HG03095 (cell line): ENCODE results near the gene TMED7.
A peak's percentile ranks its signal among the peaks of the same experiment; 100 is the strongest.
"Not testable (repeated sequence)": the region's sequence is repeated elsewhere in the genome, so short reads cannot be mapped to it uniquely, and the experiment has no call there.

Experiments used
- ATAC-seq: cut with Tn5 transposase; IDR thresholded peaks from one replicate; pipeline ENCODE4 v1.9.1; 2021; ENCODE audit warnings: moderate library complexity; ENCODE audit not compliant: unreplicated experiment

TMED7 gene

DNA sequence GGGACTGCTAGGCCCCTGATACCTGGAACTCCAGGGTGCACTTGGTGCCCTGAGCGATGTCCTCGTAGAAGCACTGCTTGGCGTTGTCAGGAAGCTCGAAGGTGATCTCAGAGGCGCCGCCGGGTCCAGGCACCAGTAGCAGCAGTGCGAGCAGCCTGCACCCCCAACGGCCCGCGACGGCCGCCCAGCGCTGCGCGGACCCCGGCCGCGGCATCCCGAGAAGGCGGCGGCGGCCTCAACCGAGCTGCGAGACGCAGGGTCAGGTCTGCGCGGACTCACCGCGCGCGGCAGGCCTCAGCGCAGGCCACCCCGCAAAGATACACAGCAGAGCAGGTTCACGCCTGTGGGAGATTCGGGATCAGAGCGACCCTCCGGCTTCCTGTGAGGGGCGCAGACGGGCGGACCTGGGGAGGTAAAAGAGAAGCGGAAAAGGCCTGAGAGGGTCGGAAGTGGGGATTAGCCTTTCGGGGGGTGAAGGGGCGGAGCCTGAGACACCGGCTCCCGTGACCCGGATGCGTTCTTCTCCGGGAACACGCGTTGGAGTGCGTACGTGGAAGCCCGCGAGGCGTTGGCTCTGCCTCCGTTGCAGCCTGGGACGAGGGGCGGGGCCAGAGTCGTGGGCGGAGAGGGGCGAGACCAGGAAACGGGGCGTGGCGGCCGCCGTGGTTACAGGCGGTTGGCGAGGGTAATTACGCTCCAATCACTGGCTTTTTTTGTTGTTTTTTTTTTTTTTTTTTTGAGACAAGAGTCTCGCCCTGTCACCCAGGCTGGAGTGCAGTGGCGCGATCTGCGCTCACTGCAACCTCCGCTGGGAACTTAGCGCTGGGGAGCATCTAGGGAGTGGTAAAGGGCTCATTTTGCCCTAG, at the start of gene TMED7:
Gene TMED7 (minus strand): TSS at position 458 of the 866 bp plus-strand sequence. CDS start 244 bp downstream, at position 214.
- ATAC-seq: peak; percentile 89

GRCh38 chr5:115674782-115675181, 48.9 kb upstream of the TMED7 start:
- not testable (repeated sequence) for ATAC-seq

- ATAC-seq: no peak
These were observed 47.8 kb upstream of the TMED7 start for GRCh38 chr5:115673596-115673995.

DNA sequence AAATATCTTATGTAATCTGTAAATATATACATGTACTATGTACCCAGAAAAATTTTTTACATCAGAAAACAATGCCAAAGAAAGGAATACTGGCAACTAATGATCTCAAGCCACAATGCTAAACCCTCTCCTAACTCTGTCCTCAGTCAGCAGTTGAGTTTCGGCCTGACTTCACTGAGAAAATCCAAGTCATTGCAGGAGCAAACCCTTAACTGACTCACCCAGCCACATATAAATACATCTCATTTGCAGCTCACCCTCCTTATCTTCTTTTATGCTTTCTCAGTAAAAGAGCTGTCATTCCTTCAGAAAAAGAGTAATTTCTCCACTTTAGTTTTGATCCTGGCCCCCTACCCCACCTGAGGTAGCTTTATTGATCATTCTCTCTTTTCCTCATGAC, 46.1 kb upstream of the TMED7 start:
- no peak for ATAC-seq

- no peak for ATAC-seq
These were observed 40.2 kb upstream of the TMED7 start for GRCh38 chr5:115666023-115666422.

DNA sequence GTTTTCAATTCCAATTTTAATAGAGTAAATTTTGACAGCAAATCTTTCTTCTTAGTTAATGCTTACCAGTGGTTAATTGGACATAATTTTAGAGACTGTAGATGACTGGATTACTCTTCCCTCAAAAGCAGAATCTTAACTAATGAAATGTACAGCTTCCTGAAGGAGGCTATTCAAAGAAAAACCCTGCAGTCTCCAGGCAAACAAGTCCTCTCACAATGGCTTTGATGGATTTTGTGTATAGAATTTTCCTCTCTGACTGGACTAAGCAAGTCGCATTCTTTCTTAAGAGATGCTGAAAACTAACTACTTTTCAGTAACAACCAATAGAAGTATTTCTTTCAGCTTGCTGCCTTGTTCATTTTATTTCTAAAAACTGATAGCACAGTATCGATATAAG, 35.7 kb upstream of the TMED7 start:
- no peak for ATAC-seq

DNA sequence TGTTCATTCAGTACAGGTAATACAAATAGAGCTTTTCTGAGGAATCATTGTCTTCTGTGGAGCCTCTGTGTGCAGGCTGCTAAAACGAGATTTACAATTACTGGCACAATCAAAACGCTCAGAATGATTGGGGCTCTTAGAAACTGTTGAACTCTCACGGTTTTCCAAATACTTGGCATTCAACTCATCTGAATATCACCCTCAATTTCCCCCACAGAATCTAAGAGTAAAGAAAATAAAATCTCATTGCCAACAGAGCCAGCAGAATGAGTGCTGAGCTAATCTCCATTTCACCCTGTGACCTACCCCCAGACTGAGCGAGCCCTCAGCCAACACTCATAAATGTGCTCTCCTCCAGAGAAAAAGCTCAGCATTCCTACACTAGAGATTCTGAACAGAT, 35.3 kb upstream of the TMED7 start:
- ATAC-seq: no peak

- no peak for ATAC-seq
These were observed 32.0 kb upstream of the TMED7 start for GRCh38 chr5:115657881-115658233.

DNA sequence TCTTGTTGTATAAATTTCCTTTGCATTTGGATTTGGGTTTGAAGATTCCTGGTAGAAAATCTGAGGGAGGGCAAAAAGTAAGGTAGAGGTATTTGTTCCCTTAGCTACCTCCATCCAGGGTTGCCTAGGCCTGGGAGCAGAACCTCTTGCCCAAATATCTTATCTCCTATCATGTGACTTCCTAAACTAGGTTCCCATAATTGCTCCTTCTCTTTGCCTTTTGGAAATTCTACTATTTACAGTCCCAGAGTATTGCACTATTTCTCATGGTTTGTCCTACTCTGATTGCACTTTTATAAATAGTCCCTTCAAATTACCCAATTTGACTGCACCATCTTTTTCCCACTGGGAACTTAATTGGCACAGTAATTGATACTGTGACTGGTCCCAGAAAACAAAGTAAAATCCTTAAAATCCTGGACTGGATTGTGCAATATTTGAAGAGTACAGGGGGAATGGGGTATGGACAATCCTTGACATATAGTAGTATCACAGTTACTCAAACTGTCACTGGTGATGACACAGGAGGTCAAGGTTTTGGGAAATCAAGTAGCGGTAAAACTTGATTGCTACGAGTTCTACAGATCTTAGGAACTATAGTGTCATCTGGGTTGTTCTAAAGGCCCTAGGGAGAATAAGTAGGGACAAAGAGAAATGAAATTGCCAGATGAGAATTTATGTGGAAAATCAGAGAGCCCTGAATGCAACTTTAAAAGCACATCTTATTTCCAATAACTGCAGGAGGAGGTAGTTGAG, 31.5 kb upstream of the TMED7 start:
- ATAC-seq: no peak

- no peak for ATAC-seq
These were observed 30.6 kb upstream of the TMED7 start for GRCh38 chr5:115656404-115656803.

- ATAC-seq: no peak
These were observed 30.2 kb upstream of the TMED7 start for GRCh38 chr5:115655994-115656393.

DNA sequence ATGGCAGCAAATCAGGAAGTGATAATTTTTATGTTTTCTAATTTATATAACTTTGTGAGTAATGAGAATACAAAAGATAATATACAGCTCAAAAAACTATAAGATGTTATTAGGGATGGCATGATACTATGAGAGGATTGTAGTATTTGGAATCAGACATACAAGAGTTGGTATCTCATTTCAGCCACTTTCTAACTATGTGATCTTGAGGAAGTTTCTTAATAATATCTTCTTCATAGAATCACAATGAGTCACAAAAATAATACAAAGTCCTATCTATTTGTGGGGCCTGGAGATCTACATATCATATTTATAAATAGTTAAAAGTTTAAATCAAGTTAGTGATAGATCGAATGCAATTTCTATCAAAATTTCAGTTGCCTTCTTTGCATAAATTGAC, 23.7 kb upstream of the TMED7 start:
- no peak for ATAC-seq

GRCh38 chr5:115648056-115648455, 22.2 kb upstream of the TMED7 start:
- no peak for ATAC-seq

DNA sequence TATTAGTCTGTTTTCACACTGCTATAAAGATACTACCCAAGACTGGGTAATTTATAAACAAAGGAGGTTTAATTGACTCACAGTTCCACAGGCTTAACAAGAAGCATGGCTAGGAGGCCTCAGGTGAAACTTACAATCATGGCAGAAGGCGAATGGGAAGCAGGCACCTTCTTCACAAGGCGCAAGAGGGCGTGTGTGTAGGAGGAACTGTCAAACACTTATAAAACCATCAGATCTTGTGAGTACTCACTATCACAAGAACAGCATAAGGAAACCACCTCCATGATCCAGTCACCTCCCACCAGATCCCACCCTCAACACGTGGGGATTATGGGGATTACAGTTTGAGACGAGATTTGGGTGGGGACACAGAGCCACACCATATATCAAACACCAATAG, 19.6 kb upstream of the TMED7 start:
- not testable (repeated sequence) for ATAC-seq

- ATAC-seq: no peak
These were observed 18.2 kb upstream of the TMED7 start for GRCh38 chr5:115644046-115644445.

GRCh38 chr5:115641948-115642347, 16.1 kb upstream of the TMED7 start:
- no peak for ATAC-seq

GRCh38 chr5:115640274-115640673, 14.4 kb upstream of the TMED7 start:
- ATAC-seq: no peak

DNA sequence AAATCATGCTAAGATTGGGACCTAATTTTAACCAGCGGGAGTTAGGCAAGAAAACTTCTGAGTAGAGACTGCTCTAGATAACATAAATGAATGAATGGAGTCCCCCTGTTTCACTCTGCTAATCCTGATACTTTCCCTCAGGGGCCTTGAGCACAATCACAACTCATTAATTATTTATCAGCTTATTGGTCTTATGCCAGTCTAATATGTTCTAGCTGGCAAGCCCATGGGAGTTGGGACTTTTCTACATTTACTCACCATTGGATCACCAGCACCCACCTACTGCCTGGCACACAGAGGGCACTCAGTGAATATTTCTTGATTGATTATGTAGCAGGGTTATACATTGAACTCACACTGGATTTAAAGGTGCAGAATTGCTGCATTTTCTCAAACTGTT, 13.5 kb upstream of the TMED7 start:
- ATAC-seq: no peak

DNA sequence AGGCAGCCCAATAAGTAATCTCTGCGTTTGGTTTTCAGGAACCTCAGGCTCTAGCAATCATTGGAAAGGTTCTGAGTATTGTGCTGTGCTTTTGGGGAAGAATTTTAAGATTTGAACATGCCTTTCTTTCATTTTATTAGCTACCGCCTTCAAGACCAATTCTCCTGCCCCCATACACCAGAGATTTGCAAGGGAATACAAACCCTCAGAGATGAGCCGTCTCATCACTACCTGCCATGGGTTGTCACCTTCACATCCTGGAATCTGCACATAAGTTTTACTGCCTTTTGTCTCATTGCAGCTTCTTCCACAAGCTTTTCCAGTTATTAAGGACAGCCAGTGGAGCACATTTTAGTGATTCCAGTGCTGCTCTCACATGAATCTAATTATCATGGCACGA, 11.7 kb upstream of the TMED7 start:
- no peak for ATAC-seq

- no peak for ATAC-seq
These were observed 10.2 kb upstream of the TMED7 start for GRCh38 chr5:115636008-115636407.

- peak; percentile 57 for ATAC-seq
These were observed 8.7 kb upstream of the TMED7 start for GRCh38 chr5:115634343-115635132.
